Pulmonary artery endothelial cell (primary cell): ENCODE measurements around the gene HMOX2. TPM values are rescaled to one million over a fixed set of nuclear protein-coding genes. Genes with fewer than 3 reads are reported as not detected.

Experiments
- DNase-seq: peaks from one replicate; pipeline ENCODE4 v3.0.0-alpha.2; 2011; ENCODE audit warnings: low read depth, low spot score
- total RNA-seq: library from RNA; depleted of rRNA; stranded (reverse); fragments of >200 nt; gene quantifications from 2 replicates; pipeline ENCODE4 v1.2.3, GENCODE V29; 2014

Gene HMOX2, protein sequence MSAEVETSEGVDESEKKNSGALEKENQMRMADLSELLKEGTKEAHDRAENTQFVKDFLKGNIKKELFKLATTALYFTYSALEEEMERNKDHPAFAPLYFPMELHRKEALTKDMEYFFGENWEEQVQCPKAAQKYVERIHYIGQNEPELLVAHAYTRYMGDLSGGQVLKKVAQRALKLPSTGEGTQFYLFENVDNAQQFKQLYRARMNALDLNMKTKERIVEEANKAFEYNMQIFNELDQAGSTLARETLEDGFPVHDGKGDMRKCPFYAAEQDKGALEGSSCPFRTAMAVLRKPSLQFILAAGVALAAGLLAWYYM
- total RNA-seq, result 124 and 143 TPM in 2 replicates

DNA sequence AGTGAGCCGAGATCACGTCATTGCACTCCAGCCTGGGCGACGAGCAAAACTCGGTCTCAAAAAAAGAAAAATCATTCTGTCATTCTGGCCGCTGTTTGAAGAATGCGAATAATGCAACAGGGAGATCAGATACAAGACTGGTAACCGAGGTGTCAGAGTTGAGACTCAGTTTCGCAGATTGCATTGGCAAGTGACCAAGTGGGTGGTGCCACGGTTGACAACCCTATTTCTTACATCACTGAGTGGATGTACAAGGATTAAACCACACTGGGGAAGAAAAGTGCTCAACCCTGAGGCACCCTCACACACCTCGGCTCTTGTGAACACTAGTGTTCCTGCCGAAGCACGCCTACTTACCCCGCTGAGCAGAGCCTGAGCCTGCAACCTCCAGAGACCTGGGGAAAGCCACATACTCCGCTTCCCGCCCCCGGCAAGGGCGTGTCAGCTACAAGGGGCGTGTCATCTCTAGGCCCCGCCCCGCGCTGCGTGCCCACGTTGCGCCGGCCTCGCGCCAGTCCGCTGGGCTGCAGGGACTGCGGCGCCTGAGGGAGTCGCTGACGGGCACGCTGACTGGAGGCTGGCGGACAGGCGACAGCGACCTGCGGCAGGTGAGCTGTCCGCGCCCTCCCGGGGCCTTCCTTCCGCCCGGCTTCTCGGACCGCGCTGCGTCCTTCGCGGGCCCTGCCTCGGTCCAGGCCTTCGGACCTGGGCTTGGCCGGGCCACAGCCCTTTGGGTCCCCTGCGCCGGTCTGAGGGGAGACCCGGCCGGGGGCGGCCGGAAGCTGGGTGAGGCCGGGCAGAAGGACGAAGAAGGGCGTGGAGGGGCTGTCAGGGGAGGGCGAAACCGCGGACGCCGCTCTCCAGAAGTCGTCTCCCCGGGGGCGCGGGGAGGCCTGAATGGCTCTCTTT lies at the start of gene HMOX2:
Gene HMOX2, plus strand, starts transcription at position 519 of the 909 bp plus-strand sequence. CDS start 29,127 bp downstream, outside the sequence.
- peak; percentile 73 for DNase-seq

DNA sequence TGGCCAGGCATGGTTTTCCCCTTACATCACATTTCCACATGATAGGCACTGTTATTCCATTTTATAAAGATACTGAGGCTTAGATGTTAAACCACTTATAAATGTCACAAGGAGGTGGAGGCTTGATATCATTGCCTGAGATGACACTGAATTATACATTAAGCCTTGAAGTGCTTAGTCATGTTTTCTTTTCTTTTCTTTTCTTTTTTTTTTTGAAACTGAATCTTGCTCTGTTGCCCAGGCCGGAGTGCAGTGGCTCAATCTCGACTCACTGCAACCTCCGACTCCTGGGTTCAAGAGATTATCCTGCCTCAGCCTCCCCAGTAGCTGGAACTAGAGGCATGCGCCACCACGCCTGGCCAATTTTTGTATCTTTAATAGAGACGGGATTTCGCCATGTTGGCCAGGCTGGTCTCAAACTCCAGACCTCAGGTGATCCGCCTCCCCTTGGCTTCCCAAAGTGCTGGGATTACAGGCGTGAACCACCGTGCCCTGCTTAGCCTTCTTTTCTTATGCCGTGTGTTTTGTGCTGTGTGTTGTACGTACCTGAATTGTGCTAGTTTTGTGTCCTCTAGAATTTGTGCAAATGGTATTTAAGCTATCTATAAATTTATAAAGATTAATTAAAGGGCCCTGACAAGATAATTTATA lies 49.4 kb upstream of the HMOX2 start:
- no peak for DNase-seq

DNA sequence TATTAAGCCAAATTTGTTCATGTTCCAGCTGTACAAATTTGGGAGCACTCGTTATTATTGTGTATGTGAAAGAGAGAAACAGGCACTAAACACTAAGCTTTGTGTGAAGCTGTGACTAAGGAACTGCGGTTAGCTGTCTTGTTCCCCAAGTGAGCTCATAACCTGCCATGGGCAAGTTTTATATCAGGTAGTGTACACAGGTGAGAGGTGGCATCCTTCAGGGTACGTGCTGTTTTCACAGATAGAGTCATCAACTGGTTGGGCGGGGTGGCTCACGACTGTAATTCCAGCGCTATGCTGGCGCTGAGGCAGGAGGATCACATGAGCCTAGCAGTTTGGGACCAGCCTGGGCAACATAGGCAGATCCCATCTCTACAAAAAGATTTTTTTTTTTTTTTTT lies 47.7 kb upstream of the HMOX2 start:
- DNase-seq, result no peak

DNA sequence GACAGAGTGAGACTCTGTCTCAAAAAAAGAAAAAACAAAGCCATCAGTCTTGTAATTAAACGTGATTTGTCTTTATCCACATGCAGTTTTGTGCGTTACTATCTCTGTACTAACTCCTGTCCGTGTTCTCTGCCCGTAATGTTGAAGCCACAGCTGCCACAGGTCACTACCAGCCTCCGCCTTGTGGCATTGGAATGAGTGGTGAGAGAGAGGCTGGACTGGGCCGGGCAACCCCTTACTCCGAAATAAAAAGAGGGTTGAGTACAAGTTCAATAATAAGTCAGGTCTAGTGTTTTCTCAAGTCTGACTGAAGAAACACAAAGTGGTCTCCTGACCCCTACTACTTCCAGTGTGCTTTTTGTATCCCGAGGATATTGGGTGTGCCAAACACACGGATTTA lies 45.2 kb upstream of the HMOX2 start:
- DNase-seq, result no peak

DNA sequence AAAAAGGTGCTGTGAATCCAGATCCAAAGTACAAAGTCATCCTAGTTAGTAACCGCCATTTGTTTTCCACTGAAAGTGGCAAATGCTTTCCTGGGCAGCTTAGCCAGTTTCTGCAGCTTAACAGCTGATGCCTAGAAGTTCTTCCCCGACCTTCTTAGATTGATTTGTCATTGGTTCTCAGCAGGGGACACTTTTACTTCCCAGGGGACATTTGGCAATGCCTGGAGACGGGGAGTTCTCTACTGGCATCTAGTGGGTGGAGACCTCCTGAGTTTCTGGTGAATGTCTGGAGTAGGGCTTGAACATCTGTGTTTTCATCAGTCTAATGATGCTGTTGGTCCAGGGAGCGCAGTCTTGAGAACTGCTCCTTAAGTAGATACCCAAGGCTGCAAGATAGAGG lies 43.0 kb upstream of the HMOX2 start:
- DNase-seq, result no peak

DNA sequence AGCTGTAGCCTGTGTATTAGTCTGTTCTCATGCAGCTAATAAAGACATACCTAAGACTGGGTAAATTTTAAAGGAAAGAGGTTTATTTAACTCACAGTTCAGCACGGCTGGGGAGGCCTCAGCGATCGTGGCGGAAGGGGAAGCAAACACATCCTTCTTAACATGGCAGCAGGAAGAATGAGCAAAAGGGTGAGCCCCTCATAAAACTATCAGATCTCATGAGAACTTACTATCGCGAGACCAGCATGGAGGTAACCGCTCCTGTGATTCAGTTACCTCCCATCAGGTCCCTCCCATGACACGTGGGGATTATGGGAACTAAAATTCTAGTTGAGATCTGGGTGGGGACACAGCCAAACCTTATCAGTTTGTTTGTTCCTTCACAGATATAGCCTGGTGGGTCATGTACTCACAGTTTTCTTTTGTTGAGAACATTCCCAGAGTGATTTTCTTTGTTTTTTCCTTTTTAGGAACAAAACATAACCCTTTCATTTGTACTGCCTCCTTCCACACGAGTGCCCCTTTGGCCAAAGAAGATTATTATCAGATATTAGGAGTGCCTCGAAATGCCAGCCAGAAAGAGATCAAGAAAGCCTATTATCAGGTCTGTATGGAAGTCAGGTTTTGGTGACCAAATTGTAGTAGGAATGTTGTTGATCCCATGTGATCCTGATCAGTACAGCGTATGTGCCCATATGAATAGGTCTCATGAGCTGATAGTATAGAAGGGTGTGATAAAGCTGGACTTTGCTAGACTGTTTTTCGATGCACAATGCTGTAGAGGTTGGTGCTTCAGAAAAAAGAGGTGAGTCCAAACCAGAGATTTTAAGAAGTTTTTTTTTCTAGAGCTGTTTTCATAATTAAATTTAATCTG lies 42.0 kb upstream of the HMOX2 start:
- DNase-seq, result no peak

DNA sequence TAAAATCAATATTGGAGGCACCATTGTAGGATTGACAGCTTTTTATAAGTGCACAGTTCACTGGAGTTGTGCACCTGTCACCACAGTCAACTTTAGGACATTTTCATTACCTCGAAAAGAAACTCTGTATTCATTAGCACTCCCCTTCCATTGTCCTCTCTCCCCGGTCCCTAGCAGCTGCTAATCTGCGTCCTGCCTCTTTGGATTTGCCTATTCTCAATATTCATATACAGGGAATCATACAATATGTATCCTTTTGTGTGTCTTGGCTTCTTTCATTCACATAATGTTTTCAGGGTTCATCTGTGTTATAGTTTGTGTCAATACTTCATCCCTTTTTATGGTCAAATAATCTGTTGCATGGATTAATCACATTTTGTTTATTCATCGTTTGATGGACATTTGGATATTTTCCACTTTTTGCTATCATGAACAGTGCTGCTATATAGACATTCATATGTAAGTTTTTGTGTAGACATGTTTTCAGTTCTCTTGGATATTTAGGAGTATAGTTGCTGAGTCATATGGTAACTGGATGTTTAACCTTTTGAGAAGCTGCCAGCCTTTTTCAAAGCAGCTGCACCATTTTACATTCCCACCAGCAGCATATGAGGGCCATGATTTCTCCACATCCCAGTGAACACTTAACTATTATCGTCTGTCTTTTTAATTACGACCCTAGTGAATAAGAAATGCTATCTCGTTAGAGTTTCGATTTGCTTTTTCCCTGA lies 40.7 kb upstream of the HMOX2 start:
- no peak for DNase-seq

DNA sequence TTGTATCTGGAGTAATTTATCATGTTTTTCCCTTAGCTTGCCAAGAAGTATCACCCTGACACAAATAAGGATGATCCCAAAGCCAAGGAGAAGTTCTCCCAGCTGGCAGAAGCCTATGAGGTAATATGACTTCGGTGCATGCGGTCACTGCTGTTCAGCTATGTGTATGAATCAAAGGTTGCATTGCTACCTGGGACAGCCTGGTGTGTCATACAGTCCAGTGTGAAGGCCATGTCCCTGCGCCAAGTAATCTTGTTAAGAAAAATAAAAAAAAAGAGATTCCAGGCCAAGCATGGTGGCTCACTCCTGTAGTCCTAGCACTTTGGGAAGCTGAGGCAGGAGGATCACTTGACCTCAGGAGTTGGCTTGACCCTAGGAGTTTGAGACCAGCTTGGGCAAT lies 38.8 kb upstream of the HMOX2 start:
- no peak for DNase-seq

DNA sequence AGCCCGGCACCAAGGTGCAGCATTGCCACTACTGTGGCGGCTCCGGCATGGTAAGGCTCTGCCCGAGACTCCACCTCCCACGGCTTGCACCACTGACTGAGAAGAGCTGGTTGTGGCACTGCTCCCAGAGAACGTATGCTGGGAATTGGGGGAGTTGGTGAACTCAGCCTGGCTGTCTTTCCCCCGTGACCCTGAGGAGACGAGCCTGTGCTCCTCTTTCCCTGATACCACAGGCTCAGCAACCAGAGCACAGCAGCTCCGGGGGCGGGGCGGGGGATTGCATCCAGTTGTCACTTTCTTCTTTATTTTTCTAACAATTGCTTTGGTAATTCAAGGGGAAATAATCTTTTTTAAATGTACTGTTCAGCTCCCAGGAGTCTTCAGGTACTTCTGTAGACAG lies 33.8 kb upstream of the HMOX2 start:
- no peak for DNase-seq

DNA sequence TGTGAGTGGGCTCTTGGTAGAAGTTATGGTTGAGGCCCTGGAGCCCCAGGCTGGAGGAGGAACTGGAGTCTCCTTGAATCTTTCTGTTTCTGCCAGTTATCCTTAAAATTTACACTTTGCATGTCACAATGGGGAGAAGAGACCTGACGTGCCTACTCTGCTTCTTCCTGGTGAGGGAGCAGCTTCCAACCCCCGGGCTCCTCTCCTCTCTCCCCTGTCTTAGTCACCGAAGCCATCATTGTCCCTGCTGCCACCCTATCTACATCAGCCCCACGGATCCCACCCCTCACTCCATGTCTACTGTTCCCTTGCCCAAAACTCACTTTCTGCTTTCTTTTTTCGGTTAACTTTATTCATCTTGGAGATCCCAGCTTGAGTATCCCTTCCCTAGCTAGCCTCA lies 32.9 kb upstream of the HMOX2 start:
- DNase-seq, result no peak

DNA sequence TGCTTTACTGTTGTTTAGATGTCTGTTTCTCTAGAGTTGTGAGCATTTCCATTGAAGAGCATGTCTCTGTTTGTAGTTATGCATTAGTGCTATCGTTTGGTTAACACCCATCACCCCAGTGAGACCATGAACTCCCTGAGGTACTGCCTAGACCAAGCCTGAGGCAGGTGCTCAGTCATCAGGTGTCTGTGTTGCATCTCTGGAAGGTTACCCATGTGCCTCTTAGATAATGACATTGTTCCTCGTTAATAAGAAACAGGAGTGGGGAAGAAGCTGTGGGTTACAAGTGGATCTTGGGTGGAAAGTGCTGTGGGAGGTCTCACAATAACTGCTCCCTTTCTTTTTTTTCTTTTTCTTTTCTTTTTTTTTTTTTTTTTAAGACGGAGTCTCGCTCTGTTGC lies 32.2 kb upstream of the HMOX2 start:
- no peak for DNase-seq

DNA sequence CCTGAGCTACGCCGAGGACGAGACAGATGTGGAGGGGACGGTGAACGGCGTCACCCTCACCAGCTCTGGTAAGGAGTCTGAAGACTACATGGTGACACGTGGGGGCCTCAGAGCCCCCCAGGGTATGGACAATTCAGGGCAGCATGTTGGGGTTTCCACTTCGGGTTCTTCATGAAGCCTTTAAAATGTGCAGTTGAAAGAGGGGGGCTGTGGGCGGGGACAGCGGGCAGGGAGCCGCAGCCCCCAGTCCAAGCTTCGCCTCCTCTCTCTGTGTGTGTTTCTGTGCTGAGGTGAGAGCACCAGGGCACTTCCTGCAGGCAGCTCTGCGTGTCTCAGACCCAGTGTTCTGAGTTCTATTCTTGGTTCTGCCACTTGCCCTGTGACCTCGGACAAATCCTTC lies 25.8 kb upstream of the HMOX2 start:
- DNase-seq, result no peak

DNA sequence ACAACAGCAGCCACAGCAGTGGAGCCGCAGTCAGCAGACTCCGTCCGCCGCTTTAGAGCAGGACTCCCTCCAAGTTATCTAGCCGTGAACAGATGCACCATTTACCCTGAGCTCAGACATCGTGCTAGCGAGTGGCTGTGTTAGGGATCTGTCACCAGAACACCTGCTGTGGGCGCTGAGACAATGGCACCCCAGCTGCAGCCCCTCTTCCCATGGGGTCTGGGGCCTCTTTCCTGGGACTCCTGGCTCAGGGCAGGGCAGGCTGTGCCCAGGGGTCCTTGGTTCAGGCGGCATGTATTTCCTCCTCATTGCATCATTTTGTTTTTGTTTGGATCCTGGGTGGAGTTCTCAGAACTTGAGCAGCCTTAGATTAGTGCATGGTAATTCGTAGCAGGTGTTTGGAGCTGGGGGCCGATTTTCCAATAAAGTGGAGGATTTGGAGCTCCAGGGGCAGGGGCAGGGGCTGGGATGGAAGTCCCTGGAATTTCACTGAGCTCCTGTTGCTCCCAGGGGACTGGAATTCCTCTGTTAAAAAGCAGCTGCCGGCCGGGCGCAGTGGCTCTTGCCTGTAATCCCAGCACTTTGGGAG lies 25.2 kb upstream of the HMOX2 start:
- DNase-seq, result no peak

DNA sequence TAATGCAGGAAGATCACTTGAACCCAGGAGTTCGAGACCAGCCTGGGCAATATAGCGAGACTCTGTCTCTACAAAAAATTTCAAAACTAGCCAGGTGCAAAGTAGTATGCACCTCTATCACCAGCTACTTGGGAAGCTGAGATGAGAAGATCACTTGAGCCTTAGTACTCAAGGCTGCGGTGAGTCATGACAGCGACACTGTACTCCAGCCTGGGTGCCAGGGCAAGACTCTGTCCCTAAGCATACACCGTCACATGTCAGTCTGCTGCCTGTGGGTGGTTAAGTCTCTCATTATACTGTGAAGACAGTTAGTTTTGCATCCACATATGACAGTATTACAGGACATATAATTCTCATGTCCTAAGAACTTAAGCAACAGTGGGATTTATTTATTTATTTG lies 23.5 kb upstream of the HMOX2 start:
- no peak for DNase-seq

DNA sequence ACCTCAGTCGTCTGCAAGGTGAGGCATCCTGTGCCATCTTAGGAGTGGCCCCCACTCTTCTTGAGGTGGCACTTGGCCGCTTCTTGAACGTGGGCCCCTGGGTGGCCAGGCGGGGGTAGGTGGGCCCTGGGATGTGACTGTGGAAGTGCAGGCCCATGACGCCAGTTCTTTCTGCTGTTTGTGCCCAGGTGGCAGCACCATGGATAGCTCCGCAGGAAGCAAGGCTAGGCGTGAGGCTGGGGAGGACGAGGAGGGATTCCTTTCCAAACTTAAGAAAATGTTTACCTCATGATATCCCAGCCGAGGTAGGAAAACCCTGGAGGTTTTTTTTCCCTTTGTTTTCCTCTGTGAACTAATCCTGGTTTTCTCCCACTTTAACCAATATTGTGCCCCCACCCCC lies 21.6 kb upstream of the HMOX2 start:
- no peak for DNase-seq

DNA sequence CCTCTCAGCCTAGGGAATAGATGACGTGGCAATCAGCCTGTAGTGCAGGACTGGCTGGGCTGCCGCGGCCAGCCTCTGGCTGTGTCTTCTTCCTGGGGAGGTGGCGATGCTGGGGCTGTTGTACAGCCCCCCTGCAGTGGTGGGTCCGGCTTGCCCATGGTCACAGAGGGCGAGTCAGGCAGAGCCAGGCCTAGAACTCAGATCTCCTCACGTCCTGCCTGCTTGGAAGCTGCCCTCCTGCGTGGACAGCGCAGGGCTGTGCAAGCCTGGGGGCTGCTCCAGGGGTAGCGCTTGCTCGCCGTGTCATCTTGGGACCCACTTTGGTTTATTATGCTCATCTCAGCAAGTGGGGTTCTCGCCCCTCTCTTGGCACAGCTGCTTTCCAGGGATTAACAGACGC lies 21.1 kb upstream of the HMOX2 start:
- DNase-seq, result no peak

DNA sequence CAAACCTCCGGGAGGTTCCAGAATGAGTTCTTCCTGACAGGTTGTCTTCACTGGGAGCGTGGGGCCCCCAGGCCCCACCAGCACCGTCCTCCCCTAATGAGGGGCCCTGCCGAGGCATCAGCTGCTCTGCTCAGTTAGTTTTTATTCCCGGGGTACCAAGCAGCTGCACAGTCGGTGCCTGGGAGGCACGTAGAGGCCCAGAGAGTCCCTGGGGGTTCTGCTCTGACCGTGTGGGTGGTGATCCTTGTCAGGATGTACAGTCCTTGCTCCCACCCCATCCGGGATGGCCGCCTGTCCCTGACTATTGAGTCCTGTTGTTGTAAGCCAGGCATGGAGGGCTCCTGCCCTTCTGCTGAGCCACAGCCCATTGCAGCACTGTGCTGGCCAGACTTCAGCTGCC lies 20.2 kb upstream of the HMOX2 start:
- DNase-seq, result no peak

DNA sequence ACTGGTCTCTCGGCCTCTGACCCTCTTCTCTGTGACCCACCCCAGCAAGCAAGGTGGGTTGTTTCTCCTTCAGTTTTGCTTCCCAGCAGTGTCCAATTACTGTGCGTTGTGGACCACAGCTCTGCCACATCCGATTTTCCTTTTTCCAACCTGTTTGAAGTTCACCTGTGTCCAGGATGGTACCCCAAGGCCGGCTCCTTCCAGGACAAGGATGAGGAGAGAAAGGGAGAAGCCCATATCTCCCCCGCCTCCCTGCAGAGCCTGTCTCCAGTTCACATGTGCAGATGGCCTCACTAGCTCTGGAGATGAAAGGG lies 15.3 kb upstream of the HMOX2 start:
- DNase-seq, result no peak

DNA sequence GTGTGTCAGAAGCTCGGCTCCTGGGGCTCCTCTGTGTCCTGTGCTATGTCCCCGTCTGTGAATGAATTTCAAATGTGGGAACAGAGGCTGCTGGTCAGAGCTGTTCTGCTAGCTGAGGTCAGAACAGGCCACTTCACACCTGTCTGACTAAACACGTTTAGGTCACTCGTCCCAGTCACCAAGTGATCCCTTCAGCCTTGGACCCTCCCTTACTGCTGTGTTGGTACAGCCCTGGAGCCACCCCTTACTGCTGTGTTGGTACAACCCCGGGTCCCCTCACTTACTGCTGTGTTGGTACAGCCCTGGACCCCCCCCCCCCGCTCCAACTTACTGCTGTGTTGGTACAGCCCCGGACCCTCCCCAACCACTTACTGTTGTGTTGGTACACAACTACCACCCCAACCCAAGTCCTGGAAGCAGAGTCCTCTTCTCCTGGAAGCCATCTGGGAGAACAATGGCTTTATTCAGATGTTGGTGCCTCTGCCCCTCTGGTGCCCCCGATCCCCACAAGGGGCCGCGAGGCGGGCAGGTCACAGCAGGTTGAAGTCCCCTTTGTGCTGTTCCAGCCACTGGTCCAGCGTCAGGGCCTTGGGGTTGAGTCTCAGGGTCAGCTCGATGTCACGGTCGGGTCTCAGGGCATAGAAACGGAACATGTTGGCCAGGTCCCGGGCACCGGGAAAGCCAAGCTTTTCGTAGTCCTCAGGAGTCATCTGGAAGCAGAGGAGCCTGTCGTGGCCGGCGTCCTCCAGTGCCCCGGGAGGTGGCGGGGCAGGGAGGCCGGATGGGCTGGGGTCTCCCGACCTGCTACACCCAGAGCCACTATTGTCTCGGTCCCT lies 14.7 kb upstream of the HMOX2 start:
- no peak for DNase-seq
